ENCODE measurements around the gene CLRN3.

The CLRN3 gene

DNA sequence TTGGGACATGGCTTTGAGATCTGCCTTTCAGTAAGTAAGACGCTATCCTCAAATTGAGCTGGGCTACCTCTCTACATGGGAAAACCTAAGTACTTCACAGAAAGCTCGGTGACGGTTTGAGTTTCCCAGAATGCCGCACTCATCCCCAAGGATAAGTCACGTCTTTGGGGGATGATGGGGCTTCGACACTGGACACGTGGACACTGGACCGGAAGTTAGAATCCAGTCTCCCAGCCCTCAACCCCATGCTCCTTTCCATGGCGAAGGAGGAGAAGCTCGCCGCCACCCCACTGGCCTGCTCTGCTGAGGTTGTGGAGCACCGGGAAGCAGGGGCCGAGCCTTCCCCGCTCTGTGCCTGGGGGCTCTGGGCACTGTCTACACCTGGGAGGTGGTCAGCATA, 41.6 kb upstream of the CLRN3 start:
- H3K4me3 ChIP-seq (ENCODE audit: insufficient read depth, low read length, poor library complexity, severe bottlenecking): no peak overlapping the region
- H3K27ac ChIP-seq (ENCODE audit: low read depth, low read length): no peak overlapping the region
- no peak overlapping the region for H3K4me2 ChIP-seq (ENCODE audit: low read depth, low read length, poor library complexity, severe bottlenecking)
- no peaks in the 10 kb centered on the region for H3K79me2 ChIP-seq (ENCODE audit: insufficient read depth, low read length)
- no peak overlapping the region for H3K9ac ChIP-seq (ENCODE audit: low read length)
- no peaks in the 10 kb centered on the region for H4K20me1 ChIP-seq (ENCODE audit: low read depth, low read length)
- no peaks in the 10 kb centered on the region for H3K36me3 ChIP-seq (ENCODE audit: low read length)
- H3K9me2 ChIP-seq (replicated peaks; ENCODE audit: insufficient read depth, low read length): no peaks in the 10 kb centered on the region
- H2AFZ ChIP-seq (ENCODE audit: low read depth, low read length, severe bottlenecking): no peak overlapping the region
- TF ChIP-seq, protein P1, sequence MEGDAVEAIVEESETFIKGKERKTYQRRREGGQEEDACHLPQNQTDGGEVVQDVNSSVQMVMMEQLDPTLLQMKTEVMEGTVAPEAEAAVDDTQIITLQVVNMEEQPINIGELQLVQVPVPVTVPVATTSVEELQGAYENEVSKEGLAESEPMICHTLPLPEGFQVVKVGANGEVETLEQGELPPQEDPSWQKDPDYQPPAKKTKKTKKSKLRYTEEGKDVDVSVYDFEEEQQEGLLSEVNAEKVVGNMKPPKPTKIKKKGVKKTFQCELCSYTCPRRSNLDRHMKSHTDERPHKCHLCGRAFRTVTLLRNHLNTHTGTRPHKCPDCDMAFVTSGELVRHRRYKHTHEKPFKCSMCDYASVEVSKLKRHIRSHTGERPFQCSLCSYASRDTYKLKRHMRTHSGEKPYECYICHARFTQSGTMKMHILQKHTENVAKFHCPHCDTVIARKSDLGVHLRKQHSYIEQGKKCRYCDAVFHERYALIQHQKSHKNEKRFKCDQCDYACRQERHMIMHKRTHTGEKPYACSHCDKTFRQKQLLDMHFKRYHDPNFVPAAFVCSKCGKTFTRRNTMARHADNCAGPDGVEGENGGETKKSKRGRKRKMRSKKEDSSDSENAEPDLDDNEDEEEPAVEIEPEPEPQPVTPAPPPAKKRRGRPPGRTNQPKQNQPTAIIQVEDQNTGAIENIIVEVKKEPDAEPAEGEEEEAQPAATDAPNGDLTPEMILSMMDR (IDR thresholded peaks at IDR 0.05; ENCODE audit: insufficient read depth, low read length, poor library complexity, severe bottlenecking): no peak
- TF ChIP-seq EZH2phosphoT487 (conservative IDR thresholded peaks at IDR 0.05; ENCODE audit: low read length): no peak
- H3K9me3 ChIP-seq (ENCODE audit: insufficient read depth, low read length): no peaks in the 10 kb centered on the region
- H3K27me3 ChIP-seq (ENCODE audit: low read length): no peaks in the 10 kb centered on the region
- H3F3A ChIP-seq (ENCODE audit: insufficient read depth): no peaks in the 10 kb centered on the region

DNA sequence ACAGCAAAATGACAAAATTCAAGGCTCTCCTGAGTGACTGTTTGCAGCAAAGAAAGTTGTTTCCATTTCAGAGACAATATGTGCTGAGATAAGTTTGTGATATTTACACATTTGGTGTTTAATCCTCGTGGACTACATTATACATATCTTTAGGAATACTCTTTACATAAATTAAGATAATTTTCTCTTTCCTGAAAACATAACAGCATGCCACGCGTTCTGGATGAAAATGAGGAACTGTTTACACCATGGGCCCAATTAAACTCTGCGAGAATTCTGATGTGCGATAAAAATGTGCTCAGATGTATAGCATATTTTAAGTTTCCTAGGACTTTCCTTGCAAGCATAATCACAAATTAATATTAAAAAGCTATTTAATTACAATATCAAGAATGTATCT, 40.5 kb upstream of the CLRN3 start:
- H3K9ac ChIP-seq (ENCODE audit: low read length): no peak overlapping the region
- no peak overlapping the region for H2AFZ ChIP-seq (ENCODE audit: low read depth, low read length, severe bottlenecking)
- no peaks in the 10 kb centered on the region for H4K20me1 ChIP-seq (ENCODE audit: low read depth, low read length)
- no peaks in the 10 kb centered on the region for H3F3A ChIP-seq (ENCODE audit: insufficient read depth)
- no peaks in the 10 kb centered on the region for H3K79me2 ChIP-seq (ENCODE audit: insufficient read depth, low read length)
- no peaks in the 10 kb centered on the region for H3K9me2 ChIP-seq (replicated peaks; ENCODE audit: insufficient read depth, low read length)
- no peak overlapping the region for H3K27ac ChIP-seq (ENCODE audit: low read depth, low read length)
- TF ChIP-seq, protein P1 (IDR thresholded peaks at IDR 0.05; ENCODE audit: insufficient read depth, low read length, poor library complexity, severe bottlenecking): no peak
- no peak for TF ChIP-seq EZH2phosphoT487 (conservative IDR thresholded peaks at IDR 0.05; ENCODE audit: low read length)
- H3K27me3 ChIP-seq (ENCODE audit: low read length): no peaks in the 10 kb centered on the region
- no peaks in the 10 kb centered on the region for H3K9me3 ChIP-seq (ENCODE audit: insufficient read depth, low read length)
- H3K4me3 ChIP-seq (ENCODE audit: insufficient read depth, low read length, poor library complexity, severe bottlenecking): no peak overlapping the region
- no peaks in the 10 kb centered on the region for H3K36me3 ChIP-seq (ENCODE audit: low read length)
- no peak overlapping the region for H3K4me2 ChIP-seq (ENCODE audit: low read depth, low read length, poor library complexity, severe bottlenecking)

DNA sequence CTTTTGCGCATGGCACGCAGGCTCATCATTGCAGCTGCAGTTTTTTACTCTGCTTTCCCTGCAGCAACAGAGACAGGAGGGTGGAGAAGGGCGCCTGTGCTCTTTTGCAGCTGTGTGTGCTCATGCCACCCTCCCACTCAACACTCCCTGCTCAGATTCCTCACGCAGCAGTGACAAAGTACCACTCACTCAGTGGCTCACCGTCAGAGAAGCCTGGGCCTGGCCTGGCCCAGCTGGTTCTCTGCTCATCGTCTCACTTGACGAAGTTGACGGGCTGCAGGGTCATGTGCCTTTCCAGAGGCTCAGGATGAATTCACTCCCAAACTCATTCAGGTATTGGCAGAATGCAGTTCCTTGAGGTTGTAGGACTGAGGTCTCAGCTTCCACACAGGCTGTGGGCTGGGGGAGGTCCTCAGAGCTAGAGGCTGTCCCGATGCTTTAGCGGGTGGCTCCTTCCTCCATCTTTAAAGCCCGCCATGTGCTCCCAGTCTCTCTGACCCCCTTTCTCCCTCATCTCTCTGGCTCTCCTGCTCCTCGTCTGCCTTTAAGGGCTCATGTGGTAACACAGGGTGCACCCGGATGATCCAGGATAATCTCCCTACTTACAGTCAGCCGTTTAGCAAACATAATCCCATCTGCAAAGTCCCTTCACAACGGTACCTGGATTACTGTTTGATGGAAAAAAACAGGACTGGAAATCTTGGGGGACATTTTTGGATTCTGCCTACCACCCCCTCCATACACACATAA, 40.0 kb upstream of the CLRN3 start:
- TF ChIP-seq EZH2phosphoT487 (conservative IDR thresholded peaks at IDR 0.05; ENCODE audit: low read length): no peak
- TF ChIP-seq, protein P1 (IDR thresholded peaks at IDR 0.05; ENCODE audit: insufficient read depth, low read length, poor library complexity, severe bottlenecking): no peak
- Histone ChIP-seq H3K36me3 (ENCODE audit: low read length) (no peaks in the 10 kb centered on the region), H3K9me2 (replicated peaks; ENCODE audit: insufficient read depth, low read length) (no peaks in the 10 kb centered on the region), H3K9ac (ENCODE audit: low read length) (no peak overlapping the region), H3F3A (ENCODE audit: insufficient read depth) (no peaks in the 10 kb centered on the region), H3K4me3 (ENCODE audit: insufficient read depth, low read length, poor library complexity, severe bottlenecking) (no peak overlapping the region), H2AFZ (ENCODE audit: low read depth, low read length, severe bottlenecking) (no peak overlapping the region), H3K27me3 (ENCODE audit: low read length) (no peaks in the 10 kb centered on the region), H3K4me2 (ENCODE audit: low read depth, low read length, poor library complexity, severe bottlenecking) (no peak overlapping the region), H3K9me3 (ENCODE audit: insufficient read depth, low read length) (no peaks in the 10 kb centered on the region), H3K27ac (ENCODE audit: low read depth, low read length) (no peak overlapping the region), H3K79me2 (ENCODE audit: insufficient read depth, low read length) (no peaks in the 10 kb centered on the region), H4K20me1 (ENCODE audit: low read depth, low read length) (no peaks in the 10 kb centered on the region)

All from SU-DHL-6 (cell line).